OCI-LY7 (cell line): Measurements from ENCODE around the gene DCP2. TPM values are rescaled to one million over a fixed set of nuclear protein-coding genes. Genes with fewer than 3 reads are reported as not detected.
A peak's percentile ranks its signal among the peaks of the same experiment; 100 is the strongest.

ENCODE experiments used
- Bru-seq: library from RNA; stranded (reverse); fragments of 400-500 nt; gene quantifications from one replicate; lab custom pipeline; 2021; lab: Mats Ljungman, UMichigan
- BruChase-seq, 2 experiments: library from RNA; stranded (reverse); fragments of 400-500 nt; gene quantifications; one replicate each; lab custom pipeline; 2021; lab: Mats Ljungman, UMichigan
- BruUV-seq: library from RNA; stranded (reverse); fragments of 400-500 nt; replicated peaks from 2 replicates; lab custom pipeline; 2021; lab: Mats Ljungman, UMichigan
- CTCF ChIA-PET: fragments of 300-600 bp; sonication (Branson Sonifier 250); formaldehyde crosslinking; loops from one replicate; lab custom pipeline; 2022; ENCODE audit warnings: antibody characterized with exemption; ENCODE audit not compliant: unreplicated experiment; lab: Charles Lee
- POLR2A ChIA-PET: fragments of 300-600 bp; sonication (Branson Sonifier 250); formaldehyde crosslinking; loops from one replicate; lab custom pipeline; 2022; ENCODE audit warnings: antibody characterized with exemption; lab: Charles Lee
- DNase-seq: peaks from one replicate; pipeline ENCODE4 v3.0.0-alpha.2; 2015; ENCODE audit warnings: low spot score
- H2AFZ ChIP-seq: fragments of 200-600 bp; sonication (generic), shearing (Covaris generic); 2 replicates; pipeline ENCODE4 v1.6.1; 2014; ENCODE audit warnings: mild to moderate bottlenecking, antibody characterized with exemption, low read length, moderate library complexity
- H3K27ac ChIP-seq: fragments of 200-600 bp; sonication (generic); 2 replicates; pipeline ENCODE4 v1.5.1; 2014; ENCODE audit warnings: mixed run types, low read depth, mild to moderate bottlenecking, moderate library complexity, low read length, inconsistent platforms; ENCODE audit not compliant: poor library complexity, severe bottlenecking
- H3K36me3 ChIP-seq: fragments of 200-600 bp; sonication (generic); 2 replicates; pipeline ENCODE4 v1.6.1; 2014; ENCODE audit warnings: mild to moderate bottlenecking, antibody characterized with exemption, low read length, moderate library complexity, mixed read lengths; ENCODE audit not compliant: insufficient read depth
- H3K4me1 ChIP-seq: fragments of 200-600 bp; sonication (generic); 2 replicates; pipeline ENCODE4 v1.5.1; 2014; ENCODE audit warnings: mild to moderate bottlenecking, low read length; ENCODE audit not compliant: insufficient read depth, poor library complexity, severe bottlenecking
- H3K4me2 ChIP-seq: fragments of 200-600 bp; sonication (generic); 2 replicates; pipeline ENCODE4 v1.6.1; 2014; ENCODE audit warnings: mild to moderate bottlenecking, low read length
- H3K4me3 ChIP-seq: fragments of 200-600 bp; sonication (generic); 2 replicates; pipeline ENCODE4 v1.5.1; 2014; ENCODE audit warnings: mild to moderate bottlenecking, low read depth, low read length; ENCODE audit not compliant: poor library complexity, severe bottlenecking
- H3K79me2 ChIP-seq: fragments of 200-600 bp; sonication (generic); 2 replicates; pipeline ENCODE4 v1.6.1; 2016; ENCODE audit warnings: low read depth, mild to moderate bottlenecking, low read length, moderate library complexity, mixed read lengths; ENCODE audit not compliant: insufficient read depth
- H3K9me2 ChIP-seq: fragments of 200-600 bp; sonication (generic); 2 replicates; pipeline ENCODE4 v1.6.1; 2016; ENCODE audit warnings: mild to moderate bottlenecking, low read length, mixed read lengths; ENCODE audit not compliant: insufficient read depth
- H3K9me3 ChIP-seq: fragments of 200-600 bp; sonication (generic); 2 replicates; pipeline ENCODE4 v1.6.1; 2014; ENCODE audit warnings: mild to moderate bottlenecking, mixed run types, low read length, mixed read lengths
- H4K20me1 ChIP-seq: fragments of 200-600 bp; sonication (generic); 2 replicates; pipeline ENCODE4 v1.6.1; 2014; ENCODE audit warnings: mild to moderate bottlenecking, antibody characterized with exemption, low read length, moderate library complexity, mixed read lengths; ENCODE audit not compliant: insufficient read depth
- CTCF ChIP-seq: fragments of 200-600 bp; sonication (generic); conservative IDR thresholded peaks from 2 replicates; pipeline ENCODE4 v1.5.1; 2014; ENCODE audit warnings: mild to moderate bottlenecking, antibody characterized with exemption, low read length, moderate library complexity, mixed read lengths
- EZH2phosphoT487 ChIP-seq: fragments of 200-600 bp; sonication (generic); IDR thresholded peaks from 2 replicates; pipeline ENCODE4 v1.6.1; 2018; ENCODE audit warnings: low read depth, borderline replicate concordance, mild to moderate bottlenecking, mixed run types, antibody characterized with exemption, low read length, moderate library complexity, mixed read lengths
- intact Hi-C: fragments of 100-400 bp; cut with micrococcal nuclease; formaldehyde crosslinking; loops from one replicate; pipeline ENCODE4 v1.10.0; 2022; ENCODE audit not compliant: unreplicated experiment
- long read RNA-seq: library from polyadenylated mRNA; stranded (forward); transcript quantifications from one replicate; pipeline ENCODE4 v2.0.0, GENCODE V29; 2022
- total RNA-seq, 2 experiments: library from RNA; depleted of rRNA in 1 of 2; stranded (reverse); fragments of >200 nt in 1 of 2; shearing (Covaris generic) in 1 of 2; gene quantifications; 2 replicates each; pipeline ENCODE4 v1.2.3, GENCODE V29; 2014 to 2022

The DCP2 gene
- 69.3 and 81.3 TPM in 2 replicates for total RNA-seq (2014; rRNA removed; shearing (Covaris generic))
- 139 and 158 TPM in 2 replicates for total RNA-seq (2022)
- Bru-seq, nascent RNA = percentile 95 among the genes with signal in this experiment
- BruChase-seq, experiment 1, labeled RNA remaining after a 6-hour chase = percentile 98 among the genes with signal in this experiment
- percentile 97 among the genes with signal in this experiment for BruChase-seq, experiment 2, labeled RNA remaining after a 2-hour chase
- long read RNA-seq, full-length matches to known transcripts = 61 of 122 reads
- long read RNA-seq, partial matches to known transcripts = 4 of 122 reads
- long read RNA-seq, other reads (novel, unspliced or antisense) = 57 of 122 reads

GRCh38 chr5:112976432-112977309 lies at the start of gene DCP2:
DCP2 (plus strand) TSS chr5:112976798; CDS start chr5:112976934, 136 bp downstream.
- H3K9me2 ChIP-seq = no peaks in the 10 kb centered on the region
- peaks cover 49% of the 10 kb centered on the region for H3K79me2 ChIP-seq
- no peaks in the 10 kb centered on the region for H3K9me3 ChIP-seq
- intact Hi-C loops = loop anchor here (1.0 to 5.0 kb wide), 4 partner anchors 49 to 546 kb away; partner anchors contain the start of genes REEP5 and SRP19
- H3K27ac ChIP-seq = peak within 1 kb of the TSS; percentile 73
- BruUV-seq = no TSS peak
- CTCF ChIA-PET = interaction anchor here (0.5 to 1.2 kb wide), 7 partner anchors 10 to 541 kb away, joined by 3 to 6 read pairs (median 3); no protein-coding TSS in a partner anchor
- peak within 1 kb of the TSS; percentile 83 for H2AFZ ChIP-seq
- H3K36me3 ChIP-seq = peaks cover 28% of the 10 kb centered on the region
- peak within 1 kb of the TSS; percentile 92 for H3K4me3 ChIP-seq
- H4K20me1 ChIP-seq = peaks cover 15% of the 10 kb centered on the region
- peak within 1 kb of the TSS; percentile 92 for H3K4me2 ChIP-seq
- TF ChIP-seq CTCF (no peak), EZH2phosphoT487 (no peak)
- DNase-seq = peak; percentile 100
- POLR2A ChIA-PET = interaction anchor here (0.5 to 2.7 kb wide), 22 partner anchors 9 to 1218 kb away, joined by 3 to 13 read pairs (median 5); partner anchors contain the start of gene SRP19
- H3K4me1 ChIP-seq = peaks cover 36% of the 10 kb centered on the region

GRCh38 chr5:112929336-112930081 lies 47.1 kb upstream of the DCP2 start:
- BruUV-seq = no TSS peak

More at GRCh38 chr5:112929336-112930081, 47.1 kb upstream of the DCP2 start:
- H3K4me1 ChIP-seq = peaks cover 75% of the 10 kb centered on the region
- peaks cover 4% of the 10 kb centered on the region; the same call in 1 of the 2 replicates for H3K79me2 ChIP-seq
- intact Hi-C loops = loop anchor here (10.0 kb wide), 1 partner anchor 135 kb away; no protein-coding TSS in a partner anchor
- ChIA-PET POLR2A (interaction anchor here (0.6 to 1.3 kb wide), 7 partner anchors 11 to 638 kb away, joined by 3 to 6 read pairs (median 3); partner anchors contain the start of gene DCP2), CTCF (no interaction called here)
- peak overlapping the region; percentile 98 for H3K27ac ChIP-seq
- no peaks in the 10 kb centered on the region for H3K9me2 ChIP-seq
- H2AFZ ChIP-seq = peak overlapping the region; percentile 65; the same call in 1 of the 2 replicates
- peak; percentile 60 for DNase-seq
- H3K36me3 ChIP-seq = no peaks in the 10 kb centered on the region
- H3K4me3 ChIP-seq = peak overlapping the region; percentile 63
- H3K9me3 ChIP-seq = peaks cover 6% of the 10 kb centered on the region; the same call in 1 of the 2 replicates
- TF ChIP-seq CTCF = no peak
- TF ChIP-seq EZH2phosphoT487 = no peak
- no peaks in the 10 kb centered on the region for H4K20me1 ChIP-seq
- H3K4me2 ChIP-seq = peak overlapping the region; percentile 87
